Activated CD8-positive, alpha-beta memory T cell treated with anti-CD3 and anti-CD28 coated beads for 24 hours (primary cell): ENCODE measurements around the gene CORIN.
"Not testable (repeated sequence)": the region's sequence is repeated elsewhere in the genome, so short reads cannot be mapped to it uniquely, and the experiment has no call there.

Experiments used
- DNase-seq: peaks from one replicate; pipeline ENCODE4 v3.0.0-alpha.2; 2020

CORIN gene

DNA sequence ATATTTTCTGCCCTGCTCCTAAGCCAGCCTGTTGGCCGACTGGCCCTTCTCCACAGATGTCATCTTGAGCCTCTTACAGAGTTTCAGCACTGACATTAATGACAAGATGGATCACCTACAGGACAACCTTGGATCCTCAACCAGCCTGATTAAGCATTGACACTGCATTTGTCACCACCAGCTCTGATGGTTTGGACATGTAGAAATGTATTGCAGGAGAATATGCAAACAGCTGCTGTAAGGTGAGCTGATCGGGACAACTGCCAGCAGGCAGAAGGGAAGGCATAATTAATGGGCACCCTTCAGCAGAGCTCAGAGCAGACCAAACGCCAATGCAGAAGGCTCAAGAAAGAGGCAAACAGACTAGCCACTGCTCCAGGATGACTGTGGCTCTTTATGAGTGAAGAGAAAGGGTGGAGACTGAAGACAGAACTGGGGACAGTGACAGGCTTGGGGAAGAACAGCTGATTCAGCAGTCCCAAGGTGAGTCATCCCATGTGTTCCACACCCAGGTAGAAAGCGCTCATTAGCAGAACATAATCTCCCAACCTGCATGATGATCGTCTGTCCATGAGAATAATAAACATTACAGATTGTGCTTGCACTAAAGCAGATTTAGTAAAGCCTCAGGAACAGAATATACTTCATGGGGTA lies 6.7 kb downstream of the CORIN start:
- no peak for DNase-seq

DNA sequence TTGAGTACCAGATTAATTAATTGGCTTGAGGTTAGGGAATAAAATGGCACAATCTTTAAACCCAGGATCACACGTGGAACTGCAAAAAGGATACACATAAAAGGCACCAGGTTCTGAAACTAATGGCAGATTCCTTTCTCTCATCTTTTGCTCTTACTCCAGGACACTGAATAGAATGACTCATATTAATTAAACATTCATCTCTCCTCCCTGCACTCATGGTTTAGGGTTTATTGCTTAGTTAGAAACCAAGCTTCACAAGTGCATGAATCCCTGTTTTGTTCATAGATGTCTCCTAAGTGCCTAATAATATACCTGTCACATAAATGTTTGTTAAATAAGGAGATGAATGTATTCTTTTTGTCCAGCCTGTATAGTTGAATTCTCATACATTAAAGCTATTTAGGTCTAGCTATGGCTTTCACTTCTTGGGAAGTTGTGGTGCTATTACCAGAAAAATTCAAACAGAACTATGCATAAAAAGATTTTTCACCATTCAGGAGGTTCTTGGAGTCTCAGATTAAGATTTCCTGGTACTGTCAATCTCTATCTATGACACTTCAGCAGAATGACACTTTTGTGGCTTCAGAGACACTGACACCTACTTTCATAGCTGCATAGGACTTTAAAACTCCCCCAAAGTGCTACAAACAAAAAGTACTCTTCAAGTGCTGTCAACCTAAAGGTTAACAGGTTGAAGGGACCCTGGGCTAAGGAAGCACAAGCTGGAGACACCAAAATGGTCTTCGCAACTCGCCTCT lies 7.4 kb downstream of the CORIN start:
- DNase-seq = no peak

- DNase-seq = no peak
Measured at GRCh38 chr4:47829438-47829837, 8.4 kb downstream of the CORIN start.

DNA sequence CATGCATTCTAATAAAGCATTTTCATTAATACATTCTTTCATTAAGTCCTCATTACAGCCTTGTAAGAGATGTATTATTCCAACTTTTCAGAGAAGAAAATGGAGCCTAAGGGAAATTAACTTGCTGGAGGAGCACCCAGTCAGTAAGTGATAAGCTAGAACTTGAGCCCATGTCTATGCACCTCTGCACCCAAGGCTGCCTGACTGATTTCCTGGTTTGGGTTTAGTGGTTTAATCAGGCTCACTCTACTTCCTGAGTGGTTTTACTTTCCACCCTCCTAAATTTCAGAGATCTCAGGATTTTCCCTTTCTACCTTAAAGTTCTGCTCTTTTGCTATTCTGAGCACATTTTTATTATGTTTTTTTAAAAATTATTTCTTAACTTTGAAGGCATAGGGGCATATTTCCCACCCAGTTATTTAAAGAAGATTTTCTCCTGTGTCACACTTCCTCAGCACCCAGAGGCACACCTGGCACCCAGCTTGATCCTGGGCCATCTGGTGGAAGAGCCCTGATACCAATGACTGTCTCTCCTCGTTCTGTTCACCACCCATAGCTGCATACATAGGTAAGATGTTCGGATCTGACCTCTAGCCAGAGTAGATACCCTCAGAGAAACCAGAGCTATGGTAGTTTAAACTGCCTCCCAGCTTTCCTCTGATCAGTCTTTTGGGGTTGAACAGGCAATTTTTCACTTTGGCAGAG lies 10.4 kb downstream of the CORIN start:
- DNase-seq = no peak

GRCh38 chr4:47824840-47825239 lies 13.0 kb downstream of the CORIN start:
- no peak for DNase-seq

DNA sequence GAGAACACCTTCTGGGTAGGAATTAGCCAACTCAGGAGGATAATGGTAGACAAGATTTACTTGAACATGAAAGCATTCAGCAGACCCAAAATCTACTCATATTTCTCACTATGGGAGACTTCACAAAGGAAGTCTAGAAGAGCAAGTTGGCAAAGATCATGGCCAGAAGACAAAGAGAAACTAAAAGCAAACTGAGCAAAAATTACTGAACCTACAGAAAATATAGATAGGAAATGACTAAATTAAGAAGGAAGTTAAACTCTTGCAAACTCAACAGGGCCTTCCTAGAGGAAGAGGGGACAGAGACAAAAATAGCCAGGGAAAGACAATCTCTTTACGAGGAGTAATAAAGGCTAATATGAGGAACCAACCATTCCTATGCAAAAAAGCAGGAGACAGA lies 18.7 kb downstream of the CORIN start:
- DNase-seq = no peak

- no peak for DNase-seq
Measured at GRCh38 chr4:47817275-47817674, 20.6 kb downstream of the CORIN start.

DNA sequence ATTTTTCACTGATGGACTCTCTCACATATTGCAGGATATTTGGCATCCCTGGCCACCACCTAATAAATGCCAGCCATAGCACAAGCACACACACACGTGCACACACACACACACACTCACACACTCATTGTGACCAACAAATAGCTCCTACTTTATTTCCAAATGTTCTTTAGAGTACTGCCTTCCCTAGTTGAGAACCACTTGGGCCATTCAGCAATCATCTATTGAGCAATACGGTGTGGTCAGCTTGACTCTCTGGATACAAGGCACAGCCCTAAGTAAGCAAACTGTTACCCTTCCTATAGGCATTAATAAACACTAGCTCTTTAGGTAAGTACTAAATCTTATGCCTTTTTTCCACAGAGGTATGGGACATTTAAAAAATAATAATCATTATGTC lies 21.1 kb downstream of the CORIN start:
- DNase-seq = no peak

DNA sequence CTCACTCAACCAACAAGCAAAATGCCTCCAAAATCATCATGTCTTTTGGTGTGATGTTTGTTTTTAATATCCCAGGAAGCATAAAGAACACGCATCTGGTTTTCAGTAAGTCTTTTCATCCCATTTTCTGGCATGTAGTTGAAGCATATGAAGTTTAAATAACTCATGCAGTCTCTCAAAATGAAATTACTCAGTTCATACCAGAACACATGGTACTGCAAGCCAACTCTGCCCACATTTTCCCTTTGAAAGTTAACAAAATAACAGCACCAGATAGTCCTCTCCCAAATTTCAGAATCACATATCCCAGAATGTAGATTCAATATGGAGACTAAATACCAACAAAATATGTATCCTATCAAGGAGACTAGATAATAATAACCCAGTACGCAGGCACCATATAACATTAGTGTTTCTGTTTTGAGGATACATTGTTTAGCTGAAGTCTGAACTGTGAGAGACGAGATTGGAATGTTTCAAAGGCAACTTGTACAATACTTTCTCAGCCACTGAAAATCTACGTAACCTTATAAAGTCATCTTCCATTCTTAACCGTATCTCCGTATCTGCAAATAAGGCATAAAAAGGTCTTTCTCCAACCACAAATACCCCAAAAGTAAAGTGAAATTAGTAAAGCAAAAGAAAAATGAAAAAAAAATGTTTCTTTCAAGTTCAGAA lies 23.1 kb downstream of the CORIN start:
- no peak for DNase-seq

DNA sequence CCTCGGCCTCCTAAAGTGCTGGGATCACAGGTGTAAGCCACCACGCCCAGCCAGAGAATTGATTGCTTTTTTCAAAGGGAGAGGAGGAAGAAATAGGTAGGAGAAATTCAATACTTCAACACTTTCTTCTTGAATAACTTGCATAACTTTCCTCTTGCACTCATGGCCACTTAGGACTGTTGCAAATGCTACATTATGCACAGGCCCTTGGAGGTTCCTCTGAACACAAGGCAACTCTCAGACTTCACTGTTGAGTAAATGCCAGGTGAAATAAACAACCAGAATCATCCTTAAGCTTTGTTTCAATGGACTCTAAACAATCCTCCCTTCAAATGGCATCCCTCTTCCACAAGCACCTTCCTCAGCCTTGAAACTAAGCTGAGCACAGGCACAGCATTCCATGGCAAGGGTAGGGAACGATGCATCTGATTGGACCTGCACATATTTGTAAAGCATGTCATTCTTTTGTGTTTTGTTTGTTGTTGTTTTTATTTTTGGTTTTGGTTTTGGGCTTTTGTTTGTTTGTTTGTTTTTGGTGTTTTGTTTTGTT lies 28.1 kb downstream of the CORIN start:
- DNase-seq = no peak

DNA sequence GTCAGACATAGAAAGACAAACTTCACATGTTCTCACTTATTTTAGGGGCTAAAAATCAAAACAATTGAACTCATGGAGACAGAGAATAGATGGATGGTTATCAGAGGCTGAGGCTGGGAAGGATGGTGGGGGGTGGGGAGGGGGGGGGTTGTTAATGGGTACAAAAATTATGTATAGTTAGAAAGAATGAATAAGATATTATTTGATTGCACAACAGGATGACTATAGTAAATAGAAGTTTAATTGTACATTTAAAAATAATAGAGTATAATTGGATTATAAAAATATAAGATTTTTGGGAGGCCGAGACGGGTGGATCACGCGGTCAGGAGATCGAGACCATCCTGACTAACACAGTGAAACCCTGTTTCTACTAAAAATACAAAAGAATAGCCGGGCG lies 33.3 kb downstream of the CORIN start:
- no peak for DNase-seq

DNA sequence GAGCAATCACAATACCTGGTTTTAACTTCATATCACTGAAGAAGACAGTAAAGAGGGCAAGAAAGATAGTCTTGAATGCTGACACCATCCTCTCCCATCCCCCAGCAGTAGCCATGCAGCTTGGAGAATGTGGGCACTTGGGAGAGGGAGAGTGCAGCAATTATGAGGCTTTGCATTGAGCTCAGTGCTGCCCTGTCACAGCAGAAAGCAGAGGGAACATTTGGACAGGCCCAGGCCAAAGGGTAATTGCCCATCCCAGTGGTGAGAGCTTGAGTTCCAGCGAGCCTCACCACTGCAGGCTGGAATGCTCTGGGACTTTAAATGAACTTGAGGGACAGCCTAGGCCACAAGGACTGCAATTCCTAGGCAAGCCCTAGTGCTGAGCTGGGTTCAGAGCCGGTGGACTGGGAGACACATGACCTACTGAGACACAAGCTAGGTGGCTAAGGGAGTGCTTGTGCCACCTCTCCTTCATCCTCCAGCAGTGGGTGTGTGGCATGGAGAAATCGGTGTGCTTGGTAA lies 36.3 kb downstream of the CORIN start:
- no peak for DNase-seq

DNA sequence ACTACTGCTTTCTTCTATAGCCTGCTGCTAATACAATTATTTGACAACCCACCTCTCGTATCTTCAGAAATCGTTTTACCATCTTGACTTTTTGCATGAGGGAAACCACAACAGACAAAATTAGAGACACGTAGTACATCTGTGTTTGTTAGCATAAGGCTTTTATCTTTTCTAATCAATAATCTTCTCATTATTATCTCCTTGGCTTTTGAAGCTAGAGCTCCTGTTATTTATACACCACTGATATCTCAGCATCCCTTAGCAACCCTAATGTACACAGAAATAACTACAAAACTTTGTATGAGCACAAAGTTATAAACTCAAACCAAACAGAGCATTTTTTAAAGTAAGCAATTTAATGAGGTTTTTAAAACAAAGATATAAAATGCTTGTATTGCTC lies 39.7 kb downstream of the CORIN start:
- DNase-seq = no peak

DNA sequence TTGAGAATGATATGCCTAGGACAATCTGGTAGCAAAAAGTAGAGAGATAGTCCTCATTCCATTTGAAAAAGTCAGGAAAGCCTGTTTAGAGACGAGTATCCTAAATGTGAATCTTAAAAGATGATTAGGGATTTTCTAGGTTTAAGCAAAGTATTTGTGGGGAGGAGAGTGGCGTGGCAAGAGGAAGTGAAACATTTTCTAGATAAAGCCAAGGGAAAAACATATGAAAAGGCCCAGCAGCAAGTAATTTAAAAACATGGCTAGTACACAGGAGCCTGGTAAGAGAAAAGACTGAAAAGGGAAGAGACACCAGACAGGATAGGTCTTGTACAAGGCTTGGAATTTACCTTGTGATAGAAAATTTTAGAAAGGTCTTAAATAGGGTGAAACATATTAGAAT lies 45.9 kb downstream of the CORIN start:
- DNase-seq = no peak

- no peak for DNase-seq
Measured at GRCh38 chr4:47790105-47790504, 47.8 kb downstream of the CORIN start.

- no peak for DNase-seq
Measured at GRCh38 chr4:47788126-47788525, 49.7 kb downstream of the CORIN start.

GRCh38 chr4:47786958-47787370 lies 50.9 kb downstream of the CORIN start:
- no peak for DNase-seq

- DNase-seq = no peak
Measured at GRCh38 chr4:47785153-47785552, 52.7 kb downstream of the CORIN start.

- DNase-seq = no peak
Measured at GRCh38 chr4:47784222-47784621, 53.6 kb downstream of the CORIN start.

GRCh38 chr4:47776353-47776752 lies 61.5 kb downstream of the CORIN start:
- no peak for DNase-seq

DNA sequence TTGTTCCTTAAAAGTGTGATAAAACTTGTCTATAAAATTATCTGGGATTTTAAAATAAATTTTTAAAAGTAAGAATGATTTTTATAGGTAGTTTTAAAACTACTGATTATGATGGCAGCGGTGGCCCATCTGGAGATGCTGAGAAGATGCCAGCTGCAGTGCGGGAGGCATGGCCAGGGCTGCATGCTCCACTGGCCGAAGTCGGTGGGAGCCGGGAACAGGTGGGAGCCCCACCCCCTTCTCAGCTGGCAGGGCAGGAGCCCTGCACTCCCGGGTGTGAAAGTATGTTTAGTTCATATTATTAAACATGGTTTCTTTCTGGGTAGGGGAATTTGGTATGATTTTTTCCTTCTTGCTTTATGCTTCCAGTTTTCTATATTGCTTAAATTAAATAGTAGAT lies 63.8 kb downstream of the CORIN start:
- no peak for DNase-seq

DNA sequence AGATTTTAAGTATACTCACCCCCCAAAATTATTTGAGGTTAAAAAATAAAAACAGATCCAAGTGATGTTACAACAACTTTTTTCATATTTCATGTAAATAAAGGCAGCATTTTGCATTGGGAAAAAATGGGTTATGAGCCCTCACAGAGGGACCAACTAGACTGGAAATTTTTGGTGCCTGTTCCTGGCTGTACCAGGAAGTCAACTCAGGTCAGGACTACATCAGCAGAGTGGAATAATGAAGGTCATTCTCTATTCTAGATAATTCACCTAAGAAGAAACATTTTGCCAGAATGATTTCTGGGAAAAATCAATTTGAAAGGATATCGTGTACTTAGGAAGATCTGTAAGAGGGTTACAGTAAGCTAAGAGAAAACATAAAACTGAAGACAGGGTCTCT lies 66.8 kb downstream of the CORIN start:
- DNase-seq = no peak

DNA sequence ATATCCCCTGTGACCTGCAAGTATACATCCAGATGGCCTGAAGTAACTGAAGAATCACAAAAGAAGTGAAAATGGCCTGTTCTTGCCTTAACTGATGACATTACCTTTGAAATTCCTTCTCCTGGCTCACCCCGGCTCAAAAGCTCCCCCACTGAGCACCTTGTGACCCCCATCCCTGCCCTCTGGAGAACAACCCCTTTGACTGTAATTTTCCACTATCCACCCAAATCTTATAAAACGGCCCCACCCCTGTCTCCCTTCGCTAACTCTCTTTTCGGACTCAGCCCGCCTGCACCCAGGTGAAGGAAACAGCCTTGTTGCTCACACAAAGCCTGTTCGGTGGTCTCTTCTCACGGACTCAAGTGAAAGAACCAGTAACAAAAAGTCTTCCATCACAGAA lies 69.9 kb downstream of the CORIN start:
- not testable (repeated sequence) for DNase-seq
